ENCODE measurements around the gene USP1.

The USP1 gene

DNA sequence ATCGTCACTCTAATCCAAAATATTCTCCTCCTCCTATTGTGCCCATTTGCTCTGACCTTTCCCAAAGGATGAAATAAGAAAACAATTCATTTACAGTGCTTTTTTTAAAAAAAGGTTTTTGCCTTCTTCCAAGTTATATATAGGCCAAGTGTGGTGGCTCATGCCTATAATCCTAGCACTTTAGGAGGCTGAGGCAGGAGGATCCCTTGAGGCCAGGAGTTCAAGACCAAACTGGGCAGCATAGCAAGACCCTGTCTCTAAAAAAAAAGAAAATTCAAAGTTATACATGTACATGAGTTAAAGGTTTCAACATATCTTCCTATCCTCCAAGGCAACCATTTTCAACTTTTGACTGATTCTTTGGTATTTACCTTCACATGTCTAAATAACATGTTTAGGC, 10.1 kb upstream of the USP1 start:
- no peak for DNase-seq

DNA sequence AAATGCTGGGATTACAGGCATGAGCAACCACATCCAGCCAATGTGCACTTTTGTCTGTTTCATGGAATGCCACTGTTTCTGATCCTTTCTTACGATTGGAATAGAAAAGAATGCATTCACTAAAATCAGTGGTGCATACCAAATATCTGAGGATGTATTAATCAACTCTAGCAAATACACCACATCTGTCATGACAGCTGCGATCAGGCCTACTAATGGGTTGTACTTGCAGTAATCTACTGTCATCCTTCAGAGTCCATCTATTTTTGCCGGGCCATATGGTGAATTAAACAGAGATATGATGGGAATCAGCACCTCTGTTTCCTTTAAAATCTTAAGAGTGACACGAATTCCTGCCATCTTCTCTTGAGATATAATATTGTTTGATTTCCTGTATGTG, 8.5 kb upstream of the USP1 start:
- DNase-seq, result no peak

DNA sequence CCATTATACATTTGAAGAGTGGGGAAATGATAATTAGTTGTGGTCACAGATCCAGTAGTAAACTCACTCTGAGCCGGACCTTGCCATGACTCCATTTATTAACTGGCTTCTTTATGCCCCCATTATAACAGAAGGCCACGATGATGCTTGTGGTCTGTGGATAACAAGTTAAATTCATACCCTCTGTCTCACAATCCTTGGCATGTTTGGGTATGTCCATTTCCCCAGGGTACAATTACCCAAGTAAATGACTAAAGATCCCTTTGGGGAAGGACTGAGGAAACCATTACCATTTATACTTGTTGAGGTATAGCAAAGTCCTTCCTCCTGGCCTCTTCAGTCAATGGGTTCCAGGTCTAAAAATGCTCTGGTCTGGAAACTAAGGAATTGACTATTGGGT, 7.3 kb upstream of the USP1 start:
- DNase-seq, result no peak

DNA sequence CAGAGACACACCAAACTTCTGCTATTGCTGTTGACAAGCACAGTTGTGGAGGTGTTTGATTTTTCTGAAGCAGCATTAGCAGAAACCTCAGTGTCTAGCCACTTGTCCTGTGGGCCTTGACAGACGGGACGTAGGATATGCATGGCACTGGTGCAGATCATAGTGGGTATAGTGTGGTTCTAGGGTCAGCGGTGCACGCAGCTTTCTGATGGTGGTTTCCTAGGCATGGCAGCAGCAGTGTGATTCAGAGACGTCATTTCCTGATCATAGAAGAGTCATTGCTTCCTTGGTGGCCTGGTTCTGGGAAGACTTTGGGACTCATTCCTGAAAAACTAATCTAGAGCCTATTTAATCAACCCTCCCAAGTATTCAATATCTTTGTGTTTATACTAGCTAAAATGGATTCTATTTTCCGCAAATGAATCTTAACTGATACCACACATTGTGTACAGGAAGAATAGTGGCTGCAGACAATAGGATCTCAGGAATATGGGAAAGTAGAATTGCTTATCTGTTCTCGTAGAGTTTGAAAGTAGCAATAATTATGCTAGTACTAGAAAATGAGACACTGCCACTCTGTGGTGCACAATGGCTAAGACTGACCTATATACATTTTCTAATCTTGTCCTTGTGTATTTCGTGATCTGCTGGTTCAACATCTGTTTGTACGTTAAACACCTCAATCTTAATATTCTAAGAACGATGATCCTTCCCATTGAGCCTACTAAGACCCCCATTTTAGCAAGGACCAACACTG, 2.8 kb upstream of the USP1 start:
- DNase-seq, result no peak

DNA sequence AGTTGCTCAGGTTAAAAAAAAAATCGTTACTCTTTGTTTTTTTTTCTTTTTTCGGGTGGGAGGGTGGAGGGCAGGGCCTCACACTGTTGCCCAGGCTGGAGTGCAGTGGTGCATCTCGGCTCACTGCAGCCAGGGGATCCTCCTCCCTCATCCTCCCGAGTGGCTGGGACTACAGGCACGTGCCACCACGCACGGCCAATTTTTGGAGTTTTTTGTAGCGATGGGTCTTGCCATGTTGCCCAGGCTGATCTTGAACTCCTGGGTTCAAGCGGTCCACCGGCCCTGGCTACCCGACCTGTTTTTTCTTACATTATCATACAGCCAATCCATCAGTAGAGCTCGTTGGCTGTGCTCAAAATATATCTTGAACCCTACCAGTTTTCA, 2.2 kb upstream of the USP1 start:
- DNase-seq, result no peak

DNA sequence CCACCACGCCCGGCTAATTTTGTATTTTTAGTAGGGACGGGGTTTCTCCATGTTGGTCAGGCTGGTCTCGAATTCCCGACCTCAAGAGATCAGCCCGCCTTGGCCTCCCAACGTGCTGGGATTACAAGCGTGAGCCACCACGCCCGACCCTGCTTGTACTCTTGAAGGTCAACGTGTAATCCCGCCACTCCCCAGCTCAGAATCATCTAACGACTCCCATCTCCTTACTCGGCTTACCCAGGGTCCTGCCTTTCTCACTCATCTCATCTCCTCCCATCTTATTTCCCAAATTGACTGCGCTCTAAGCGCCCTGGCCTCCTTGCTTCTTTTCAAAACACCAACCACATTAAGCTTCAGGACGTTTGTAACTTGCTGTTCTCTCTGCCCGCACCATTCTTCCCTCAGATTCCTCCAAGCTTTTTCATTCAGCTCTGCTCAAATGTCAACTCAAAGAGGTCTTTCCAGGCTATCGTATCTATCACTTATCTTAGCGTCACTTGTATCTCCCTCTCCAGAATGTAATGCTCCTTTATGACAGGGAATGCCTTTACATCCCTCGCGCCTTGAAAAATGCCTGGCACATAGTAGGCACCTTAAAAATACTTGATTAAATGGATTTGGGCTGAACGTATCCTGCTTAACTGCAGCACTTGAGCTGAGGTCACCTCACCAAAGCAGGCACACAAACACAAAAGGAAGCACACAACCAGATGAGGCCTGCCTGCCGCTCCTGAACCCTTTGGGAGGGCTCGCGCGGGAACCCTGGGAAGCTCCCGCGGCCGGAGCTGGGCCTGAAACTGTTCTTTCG, 1.4 kb upstream of the USP1 start:
- DNase-seq, result no peak

DNA sequence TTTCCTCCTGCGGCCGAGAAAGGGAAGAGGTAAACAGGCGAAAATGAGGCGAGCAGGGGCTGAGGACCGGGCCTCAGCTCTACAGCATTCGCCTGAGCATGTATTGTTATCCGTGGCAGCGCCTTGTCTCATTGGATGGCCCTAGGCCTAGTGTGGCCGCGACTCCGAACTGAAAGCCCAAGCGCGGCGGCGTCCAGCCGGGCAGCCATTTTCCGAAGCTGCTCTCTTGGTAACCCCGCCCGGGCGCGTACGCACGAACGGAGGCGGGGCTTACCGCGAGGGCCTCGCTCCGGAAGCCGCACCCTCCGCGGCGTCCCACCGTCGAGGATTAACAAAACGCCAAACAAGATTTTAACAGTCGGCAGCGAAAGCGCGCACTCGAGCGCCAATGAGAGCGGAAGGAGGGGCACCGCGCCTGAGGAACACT, 797 bp upstream of the USP1 start:
- DNase-seq, result peak; percentile 99

DNA sequence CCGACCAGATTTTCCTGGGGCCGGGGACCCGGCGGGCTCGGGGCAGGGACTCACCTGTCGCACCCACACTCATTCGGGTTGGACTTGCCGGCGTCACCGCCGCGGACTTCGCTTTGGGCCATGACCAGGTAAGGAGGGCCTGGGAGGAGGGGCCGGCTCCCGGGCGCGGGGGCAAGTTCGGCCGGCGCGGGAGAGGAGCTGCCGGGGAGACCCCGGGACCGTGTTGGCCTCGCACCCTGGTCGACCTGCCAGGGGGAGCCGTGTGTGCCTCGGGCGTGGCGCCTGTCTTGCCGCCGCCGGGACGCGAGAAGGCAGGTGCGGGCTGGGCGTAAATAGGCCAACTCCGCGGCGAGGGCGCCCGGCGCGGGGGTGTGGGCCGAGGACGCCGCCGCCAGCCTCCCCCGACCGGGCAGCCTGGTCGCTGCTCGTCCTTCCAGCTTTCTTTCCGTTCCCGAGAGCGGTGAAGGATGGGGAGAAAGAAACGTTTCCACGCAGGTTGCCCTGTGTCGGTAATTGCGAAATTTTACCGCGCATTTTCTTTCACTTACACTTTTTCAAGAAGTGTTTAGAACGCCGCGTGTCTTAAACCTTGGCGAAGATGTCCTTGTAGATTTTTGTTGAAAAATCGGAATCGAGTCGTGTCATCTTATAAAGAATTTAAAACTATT, 558 bp downstream of the USP1 start:
- peak; percentile 83 for DNase-seq

DNA sequence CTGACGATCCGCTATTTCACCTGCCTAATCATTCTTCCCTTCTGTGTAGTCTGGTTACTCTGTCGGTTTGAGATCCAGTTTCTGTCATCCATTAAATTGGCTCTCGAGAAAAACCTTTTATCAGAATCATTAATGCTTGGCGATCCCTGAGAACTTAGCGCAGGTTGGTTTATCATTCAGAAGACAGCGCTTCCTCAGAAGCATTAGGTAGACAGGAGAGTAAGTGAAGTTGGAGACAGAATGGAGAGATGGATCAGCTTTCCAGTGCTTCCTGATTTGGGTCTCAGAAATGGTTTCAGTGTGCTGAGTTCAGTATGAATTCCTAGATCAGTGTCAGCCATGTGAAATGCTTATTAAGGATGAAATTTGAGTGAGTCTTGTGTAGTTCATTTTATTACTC, 1.3 kb downstream of the USP1 start:
- no peak for DNase-seq

DNA sequence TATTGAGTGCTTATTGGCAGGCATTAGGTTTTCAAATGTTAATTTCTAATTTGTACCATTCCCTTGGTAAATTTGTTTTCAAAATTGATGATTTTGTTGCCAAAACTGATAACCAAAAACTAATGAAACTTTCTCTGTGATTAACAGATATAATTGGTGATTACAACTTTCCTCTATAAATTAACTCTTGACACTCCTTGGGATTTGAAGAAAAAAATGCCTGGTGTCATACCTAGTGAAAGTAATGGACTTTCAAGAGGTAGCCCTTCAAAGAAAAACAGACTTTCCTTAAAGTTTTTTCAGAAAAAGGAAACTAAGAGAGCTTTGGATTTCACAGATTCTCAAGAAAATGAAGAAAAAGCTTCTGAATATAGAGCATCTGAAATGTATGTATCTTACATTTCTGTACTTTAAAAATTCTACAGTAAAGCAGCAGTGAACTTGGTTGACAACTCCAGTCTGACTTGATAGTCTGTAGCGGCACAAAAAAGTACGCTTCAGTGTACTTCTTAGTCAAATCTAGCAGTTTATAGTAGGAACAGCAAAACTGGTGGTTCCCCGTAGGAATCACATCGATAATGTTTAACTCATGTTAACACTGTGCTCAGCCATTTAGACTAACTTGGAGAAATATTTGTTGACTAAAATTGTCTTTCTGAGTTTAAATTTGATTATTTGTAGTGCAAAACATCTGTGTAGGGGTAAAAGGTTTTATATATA, 3.0 kb downstream of the USP1 start:
- DNase-seq, result no peak

DNA sequence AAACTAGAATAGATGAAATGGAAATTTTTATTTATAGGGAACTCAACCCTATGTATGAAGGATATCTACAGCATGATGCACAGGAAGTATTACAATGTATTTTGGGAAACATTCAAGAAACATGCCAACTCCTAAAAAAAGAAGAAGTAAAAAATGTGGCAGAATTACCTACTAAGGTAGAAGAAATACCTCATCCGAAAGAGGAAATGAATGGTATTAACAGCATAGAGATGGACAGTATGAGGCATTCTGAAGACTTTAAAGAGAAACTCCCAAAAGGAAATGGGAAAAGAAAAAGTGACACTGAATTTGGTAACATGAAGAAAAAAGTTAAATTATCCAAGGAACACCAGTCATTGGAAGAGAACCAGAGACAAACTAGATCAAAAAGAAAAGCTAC, 7.9 kb downstream of the USP1 start:
- no peak for DNase-seq

DNA sequence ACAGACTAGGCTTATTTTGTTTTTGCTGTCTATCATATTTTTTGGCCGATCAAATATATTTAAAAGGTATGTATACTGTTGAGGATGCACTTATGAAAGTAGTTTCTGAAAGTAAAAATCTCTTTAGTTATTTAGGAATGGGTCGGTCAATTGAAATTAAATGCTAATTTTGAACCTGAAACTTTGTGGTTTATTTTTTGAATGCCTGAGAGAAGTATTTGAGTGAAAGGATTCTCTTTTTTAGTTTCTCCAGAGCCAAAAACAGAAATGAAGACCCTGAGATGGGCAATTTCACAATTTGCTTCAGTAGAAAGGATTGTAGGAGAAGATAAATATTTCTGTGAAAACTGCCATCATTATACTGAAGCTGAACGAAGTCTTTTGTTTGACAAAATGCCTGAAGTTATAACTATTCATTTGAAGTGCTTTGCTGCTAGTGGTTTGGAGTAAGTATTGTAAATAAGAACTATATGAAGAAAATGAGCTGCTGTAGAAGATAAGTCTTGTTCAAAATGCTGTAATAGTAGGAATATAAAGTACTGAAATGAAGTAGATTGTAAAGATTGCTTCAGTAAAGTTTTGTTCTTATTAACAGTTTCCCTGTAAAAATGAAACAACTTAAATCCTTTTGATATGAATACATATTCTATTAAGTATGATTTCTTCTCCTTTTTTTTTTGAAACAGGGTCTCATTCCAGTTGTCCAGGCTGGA, 11.5 kb downstream of the USP1 start:
- DNase-seq, result no peak

DNA sequence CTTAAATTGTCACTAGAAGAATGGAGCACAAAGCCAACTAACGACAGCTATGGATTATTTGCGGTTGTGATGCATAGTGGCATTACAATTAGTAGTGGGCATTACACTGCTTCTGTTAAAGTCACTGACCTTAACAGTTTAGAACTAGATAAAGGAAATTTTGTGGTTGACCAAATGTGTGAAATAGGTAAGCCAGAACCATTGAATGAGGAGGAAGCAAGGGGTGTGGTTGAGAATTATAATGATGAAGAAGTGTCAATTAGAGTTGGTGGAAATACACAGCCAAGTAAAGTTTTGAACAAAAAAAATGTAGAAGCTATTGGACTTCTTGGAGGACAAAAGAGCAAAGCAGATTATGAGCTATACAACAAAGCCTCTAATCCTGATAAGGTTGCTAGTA, 13.5 kb downstream of the USP1 start:
- DNase-seq, result no peak

DNA sequence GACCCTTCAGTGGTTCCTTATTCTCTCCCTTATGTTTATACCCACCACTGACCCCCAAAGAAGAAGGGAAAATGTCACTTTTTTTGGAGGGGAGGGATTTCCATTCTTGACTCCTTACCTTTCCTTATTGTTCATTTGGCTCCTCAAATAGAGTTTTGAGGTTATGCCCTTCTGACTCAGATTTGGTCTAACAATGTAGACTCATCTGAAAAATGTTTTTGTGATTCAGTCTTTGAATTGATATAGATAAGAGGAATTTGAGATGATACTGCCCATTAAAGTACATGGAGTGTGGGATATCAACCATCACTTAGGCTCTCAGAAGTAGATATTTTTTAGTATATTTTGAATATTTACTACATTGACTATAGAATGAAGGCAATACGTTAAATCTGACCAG, 16.1 kb downstream of the USP1 start:
- no peak for DNase-seq

DNA sequence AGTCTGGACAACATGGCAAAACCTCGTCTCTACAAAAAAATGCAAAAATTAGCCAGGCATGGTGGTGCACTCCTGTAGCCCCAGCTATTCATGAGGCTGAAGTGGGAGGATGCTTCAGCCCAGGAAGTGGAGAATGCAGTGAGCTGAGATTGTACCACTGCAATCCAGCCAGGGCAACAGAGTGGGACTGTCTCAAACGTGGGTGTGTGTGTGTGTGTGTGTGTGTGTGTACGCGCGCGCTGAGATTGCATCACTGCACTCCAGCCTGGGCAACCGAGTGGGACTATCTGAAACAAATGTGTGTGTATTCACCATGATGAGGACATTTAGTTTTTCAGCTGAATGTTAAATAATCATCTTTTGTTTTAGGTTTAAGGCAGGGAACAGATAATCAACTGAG, 21.1 kb downstream of the USP1 start:
- no peak for DNase-seq

DNA sequence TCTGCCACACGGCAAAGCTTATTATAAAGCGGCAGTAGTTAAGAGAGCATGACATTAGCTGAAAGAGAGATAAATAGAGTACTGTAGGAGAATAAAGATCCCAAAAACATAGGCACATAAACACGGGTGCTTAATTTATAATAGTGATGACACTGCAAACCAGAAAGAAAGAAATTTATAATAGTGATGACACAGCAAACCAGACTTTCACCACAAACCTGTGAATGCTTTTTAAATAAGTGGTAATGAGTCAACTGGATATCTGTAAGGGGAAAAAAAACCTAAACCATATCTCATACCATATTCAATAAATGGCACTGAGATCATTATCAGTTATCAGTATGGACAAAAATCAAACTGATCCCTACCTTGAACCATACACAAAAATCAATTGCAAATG, 25.5 kb downstream of the USP1 start:
- no peak for DNase-seq

DNA sequence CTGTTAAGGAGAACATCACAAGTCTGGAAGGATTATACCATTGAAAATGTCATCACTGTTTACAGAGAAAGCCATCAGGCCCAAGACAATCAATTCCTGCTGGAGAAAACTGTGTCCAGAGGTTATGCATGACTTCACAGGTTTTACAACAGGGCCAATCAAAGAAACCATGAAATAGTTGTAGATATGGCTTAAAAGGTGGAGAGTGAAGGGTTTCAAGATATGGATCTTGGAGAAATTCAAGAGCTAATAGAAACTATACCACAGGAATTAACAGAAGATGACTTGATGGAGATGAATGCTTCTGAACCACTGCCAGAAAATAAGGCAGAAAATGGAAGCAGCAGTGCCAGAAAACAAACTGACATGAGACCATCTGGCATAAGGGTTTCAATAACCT, 30.2 kb downstream of the USP1 start:
- no peak for DNase-seq

DNA sequence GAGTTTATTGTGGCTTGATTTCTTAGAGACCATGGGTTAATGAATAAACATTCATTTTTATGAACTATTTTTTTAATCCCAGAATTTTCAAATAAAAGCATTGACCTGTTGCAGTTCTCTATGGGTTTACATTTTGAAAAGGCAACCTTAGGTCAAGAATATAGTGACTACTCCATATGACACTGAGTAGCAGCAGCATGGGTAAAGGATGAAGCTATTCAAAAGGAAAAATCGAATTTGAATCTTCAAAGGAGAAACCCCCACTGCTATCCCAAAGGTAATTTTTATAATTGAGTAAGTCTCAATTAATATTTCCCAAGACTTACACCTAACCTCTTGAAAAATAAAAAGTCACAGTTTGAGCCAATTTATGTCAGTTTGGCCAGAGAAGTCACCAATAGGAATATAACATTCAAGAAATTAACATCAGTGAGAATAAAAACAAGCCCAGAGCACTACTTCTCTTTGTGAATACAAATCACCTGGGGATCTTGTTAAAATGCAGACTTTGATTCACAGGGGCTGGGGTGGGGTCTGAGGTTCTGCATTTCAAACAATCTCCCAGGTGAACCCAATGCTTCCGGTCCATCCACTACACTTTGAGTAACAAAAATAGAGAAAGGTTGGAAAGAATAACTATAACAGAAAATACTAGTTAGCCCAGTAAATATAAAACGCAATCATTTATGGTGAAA, 39.8 kb downstream of the USP1 start:
- DNase-seq, result no peak

DNA sequence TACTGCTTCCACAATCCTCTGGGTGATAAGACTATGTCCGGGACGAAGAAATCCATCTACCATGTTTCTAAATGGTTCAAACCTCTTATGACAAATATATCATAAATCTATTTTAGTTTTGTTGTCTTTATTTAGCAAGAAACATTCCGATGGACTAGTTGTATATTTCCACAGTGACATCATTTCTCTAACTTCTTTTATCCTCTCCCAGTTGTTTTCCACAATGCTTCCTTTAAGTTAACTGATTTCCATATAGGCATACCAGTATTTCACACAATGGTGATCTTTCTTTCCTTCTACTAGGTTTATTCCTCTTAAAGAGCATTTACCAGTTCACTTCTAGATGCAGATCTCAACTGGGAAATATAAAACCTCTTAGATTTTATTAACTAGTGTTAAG, 44.8 kb downstream of the USP1 start:
- DNase-seq, result no peak

DNA sequence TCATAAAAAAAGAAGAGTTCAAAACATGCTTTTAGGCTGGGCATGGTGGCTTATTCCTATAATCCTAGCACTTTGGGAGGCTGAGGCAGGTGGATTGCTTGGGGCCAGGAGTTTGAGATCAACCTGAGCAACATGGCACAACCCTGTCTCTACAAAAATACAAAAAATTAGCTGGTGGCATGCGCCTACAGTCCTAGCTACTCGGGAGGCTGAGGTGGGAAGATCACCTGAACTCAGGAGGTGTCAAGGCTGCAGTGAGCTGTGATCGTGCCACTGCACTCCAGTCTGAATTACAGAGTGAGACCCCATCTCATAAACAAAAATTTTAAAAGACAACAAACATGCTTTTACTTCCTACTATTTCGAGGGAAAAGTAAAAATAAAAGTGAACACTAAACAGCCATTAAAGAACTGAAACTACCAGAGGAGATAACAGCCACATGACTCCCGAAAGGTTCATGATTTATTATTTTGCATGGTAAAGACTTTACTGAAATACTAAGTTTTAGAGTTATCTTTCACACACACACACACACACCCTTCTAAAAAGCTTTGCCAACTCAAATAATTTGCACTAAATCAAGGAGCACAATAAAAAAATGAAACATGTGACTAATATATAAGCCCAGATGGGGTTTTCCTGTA, 48.1 kb downstream of the USP1 start:
- DNase-seq, result no peak

DNA sequence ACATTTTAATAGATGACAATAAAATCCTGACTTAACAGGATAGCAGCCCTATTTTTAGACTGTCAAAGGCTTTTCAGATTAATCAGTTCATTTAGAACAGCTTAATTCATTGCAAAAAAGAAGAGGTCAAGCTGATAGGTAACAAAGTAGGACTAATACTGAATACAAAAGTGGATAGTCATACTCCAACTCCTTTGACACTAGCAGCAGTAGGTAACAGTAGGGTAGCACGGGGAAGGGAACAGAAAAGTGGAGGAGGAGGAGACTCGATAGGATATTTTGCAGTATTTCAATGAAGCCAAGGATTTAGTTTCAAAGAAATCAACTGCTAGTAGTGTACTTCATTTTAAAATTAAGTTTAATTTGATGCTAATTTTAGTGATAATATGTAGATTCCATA, 51.1 kb downstream of the USP1 start:
- DNase-seq, result no peak

DNA sequence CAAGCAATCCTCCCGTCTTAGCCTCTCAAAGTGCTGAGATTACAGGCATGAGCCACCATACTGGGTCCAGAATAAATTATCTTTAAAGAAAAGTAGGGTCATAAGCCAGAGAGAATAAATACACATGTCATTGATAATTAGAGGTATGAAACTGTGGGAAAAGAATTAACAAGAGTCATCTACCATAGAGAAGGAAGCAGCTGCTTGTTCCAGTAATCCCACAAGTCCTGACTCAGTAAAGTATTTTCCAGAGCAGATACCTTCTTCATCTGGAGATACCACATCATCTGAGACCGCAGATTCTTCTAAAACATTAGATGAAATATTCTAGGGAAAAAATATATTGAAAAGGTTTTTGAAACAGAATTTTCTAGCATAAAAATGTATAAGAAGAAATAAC, 55.7 kb downstream of the USP1 start:
- no peak for DNase-seq

Measured in activated effector memory CD4-positive, alpha-beta T cell treated with anti-CD3 and anti-CD28 coated beads, Interleukin-2, amount 50 U/mL, for 16 hours (primary cell).